ENCODE results near the gene TRIM2.
A peak's percentile ranks its signal among the peaks of the same experiment; 100 is the strongest.
"Not testable (repeated sequence)": the region's sequence is repeated elsewhere in the genome, so short reads cannot be mapped to it uniquely, and the experiment has no call there.

Gene TRIM2

GRCh38 chr4:153204247-153204671 is at the start of gene TRIM2:
Gene TRIM2 (plus strand): TSS chr4:153204443. CDS start chr4:153204531, 88 bp downstream.
- DNase-seq (ENCODE audit: low read depth, low spot score): peak; percentile 84

GRCh38 chr4:153155686-153156085 is 48.6 kb upstream of the TRIM2 start:
- DNase-seq (ENCODE audit: low read depth, low spot score): no peak

- DNase-seq (ENCODE audit: low read depth, low spot score): peak; percentile 48
Observed at GRCh38 chr4:153156263-153156662, 48.0 kb upstream of the TRIM2 start.

- DNase-seq (ENCODE audit: low read depth, low spot score): no peak
Observed at GRCh38 chr4:153156721-153157120, 47.5 kb upstream of the TRIM2 start.

GRCh38 chr4:153159016-153159415 is 45.2 kb upstream of the TRIM2 start:
- DNase-seq (ENCODE audit: low read depth, low spot score): no peak

GRCh38 chr4:153159728-153160221 is 44.5 kb upstream of the TRIM2 start:
- peak; percentile 49 for DNase-seq (ENCODE audit: low read depth, low spot score)

- DNase-seq (ENCODE audit: low read depth, low spot score): no peak
Observed at GRCh38 chr4:153160821-153161220, 43.4 kb upstream of the TRIM2 start.

- DNase-seq (ENCODE audit: low read depth, low spot score): peak; percentile 82
Observed at GRCh38 chr4:153161226-153161963, 42.8 kb upstream of the TRIM2 start.

- not testable (repeated sequence) for DNase-seq (ENCODE audit: low read depth, low spot score)
Observed at GRCh38 chr4:153165236-153165635, 39.0 kb upstream of the TRIM2 start.

GRCh38 chr4:153166716-153167501 is 37.3 kb upstream of the TRIM2 start:
- peak; percentile 87 for DNase-seq (ENCODE audit: low read depth, low spot score)

- no peak for DNase-seq (ENCODE audit: low read depth, low spot score)
Observed at GRCh38 chr4:153169776-153170175, 34.5 kb upstream of the TRIM2 start.

- no peak for DNase-seq (ENCODE audit: low read depth, low spot score)
Observed at GRCh38 chr4:153170407-153170806, 33.8 kb upstream of the TRIM2 start.

GRCh38 chr4:153174821-153175567 is 29.2 kb upstream of the TRIM2 start:
- DNase-seq (ENCODE audit: low read depth, low spot score): no peak

GRCh38 chr4:153176938-153177337 is 27.3 kb upstream of the TRIM2 start:
- no peak for DNase-seq (ENCODE audit: low read depth, low spot score)

GRCh38 chr4:153177841-153178240 is 26.4 kb upstream of the TRIM2 start:
- no peak for DNase-seq (ENCODE audit: low read depth, low spot score)

- DNase-seq (ENCODE audit: low read depth, low spot score): no peak
Observed at GRCh38 chr4:153179100-153179499, 25.1 kb upstream of the TRIM2 start.

GRCh38 chr4:153181293-153181692 is 22.9 kb upstream of the TRIM2 start:
- DNase-seq (ENCODE audit: low read depth, low spot score): no peak

- no peak for DNase-seq (ENCODE audit: low read depth, low spot score)
Observed at GRCh38 chr4:153181700-153182099, 22.5 kb upstream of the TRIM2 start.

- no peak for DNase-seq (ENCODE audit: low read depth, low spot score)
Observed at GRCh38 chr4:153183146-153183545, 21.1 kb upstream of the TRIM2 start.

- DNase-seq (ENCODE audit: low read depth, low spot score): no peak
Observed at GRCh38 chr4:153185331-153185852, 18.9 kb upstream of the TRIM2 start.

- no peak for DNase-seq (ENCODE audit: low read depth, low spot score)
Observed at GRCh38 chr4:153186046-153186728, 18.1 kb upstream of the TRIM2 start.
